Astrocyte (in vitro differentiated cells and primary cell): ENCODE data around the gene PCSK5. TPM values are rescaled to one million over a fixed set of nuclear protein-coding genes. Genes with fewer than 3 reads are reported as not detected.

Experiments used
- DNase-seq: peaks from one replicate; pipeline ENCODE4 v3.0.0-alpha.2; 2010; ENCODE audit warnings: low read depth
- FAIRE-seq: peaks from 2 replicates; lab custom pipeline; 2011; peaks lifted over from hg19 to GRCh38; lab: Jason Lieb, UNC
- H2AFZ ChIP-seq: 2 replicates; pipeline ENCODE4 v1.6.0; 2012; ENCODE audit warnings: low read depth, low read length, inconsistent platforms
- H3K27ac ChIP-seq: 2 replicates; pipeline ENCODE4 v1.5.1; 2011; ENCODE audit warnings: low read depth, low read length, inconsistent platforms
- H3K27me3 ChIP-seq: 2 replicates; pipeline ENCODE4 v1.6.0; 2011; ENCODE audit warnings: low read length, inconsistent platforms; ENCODE audit not compliant: insufficient read depth
- H3K36me3 ChIP-seq: 2 replicates; pipeline ENCODE4 v1.5.1; 2011; ENCODE audit warnings: low read length, inconsistent platforms; ENCODE audit not compliant: insufficient read depth
- H3K4me1 ChIP-seq: 2 replicates; pipeline ENCODE4 v1.5.1; 2011; ENCODE audit warnings: low read length, inconsistent platforms; ENCODE audit not compliant: insufficient read depth
- H3K4me2 ChIP-seq: 2 replicates; pipeline ENCODE4 v1.6.0; 2012; ENCODE audit warnings: low read length, inconsistent platforms
- H3K4me3 ChIP-seq: 2 replicates; pipeline ENCODE4 v1.5.1; 2011; ENCODE audit warnings: low read depth, mild to moderate bottlenecking, low read length, inconsistent platforms; ENCODE audit not compliant: insufficient read depth
- H3K79me2 ChIP-seq: 2 replicates; pipeline ENCODE4 v1.6.0; 2012; ENCODE audit warnings: mild to moderate bottlenecking, low read length, inconsistent platforms; ENCODE audit not compliant: insufficient read depth
- H3K9ac ChIP-seq: 2 replicates; pipeline ENCODE4 v1.6.0; 2012; ENCODE audit warnings: mild to moderate bottlenecking, low read length, inconsistent platforms
- H3K9me3 ChIP-seq: 2 replicates; pipeline ENCODE4 v1.5.1; 2012; ENCODE audit warnings: low read depth, mild to moderate bottlenecking, low read length, inconsistent platforms; ENCODE audit not compliant: insufficient read depth
- H4K20me1 ChIP-seq: 2 replicates; pipeline ENCODE4 v1.6.0; 2012; ENCODE audit warnings: low read length, inconsistent platforms; ENCODE audit not compliant: insufficient read depth
- H3K27ac Mint-ChIP-seq: one replicate; pipeline ENCODE4 v1.8.0; 2021; ENCODE audit warnings: mild to moderate bottlenecking, mixed read lengths; ENCODE audit not compliant: unreplicated experiment
- H3K27me3 Mint-ChIP-seq: one replicate; pipeline ENCODE4 v1.8.0; 2021; ENCODE audit warnings: low read depth, mixed read lengths; ENCODE audit not compliant: unreplicated experiment
- H3K36me3 Mint-ChIP-seq: one replicate; pipeline ENCODE4 v1.8.0; 2021; ENCODE audit warnings: low read depth, mixed read lengths; ENCODE audit not compliant: unreplicated experiment
- H3K4me1 Mint-ChIP-seq: one replicate; pipeline ENCODE4 v1.8.0; 2021; ENCODE audit warnings: low read depth, mixed read lengths; ENCODE audit not compliant: unreplicated experiment
- H3K4me3 Mint-ChIP-seq: one replicate; pipeline ENCODE4 v1.8.0; 2021; ENCODE audit warnings: mild to moderate bottlenecking, moderate library complexity, mixed read lengths; ENCODE audit not compliant: unreplicated experiment
- H3K9me3 Mint-ChIP-seq: one replicate; pipeline ENCODE4 v1.8.0; 2021; ENCODE audit warnings: mild to moderate bottlenecking, mixed read lengths; ENCODE audit not compliant: unreplicated experiment
- CTCF ChIP-seq: IDR thresholded peaks from 2 replicates; pipeline ENCODE4 v1.5.1; 2011; ENCODE audit warnings: low read depth, mild to moderate bottlenecking, inconsistent platforms, low read length, moderate library complexity; ENCODE audit not compliant: insufficient read depth
- EZH2 ChIP-seq: IDR thresholded peaks from 2 replicates; pipeline ENCODE4 v1.6.1; 2012; ENCODE audit warnings: mild to moderate bottlenecking, low read length, inconsistent platforms; ENCODE audit not compliant: insufficient read depth
- total RNA-seq: library from RNA; stranded (reverse); gene quantifications from 2 replicates; pipeline ENCODE4 v1.2.1, GENCODE V29; 2021

Gene PCSK5
- total RNA-seq, 1 donor from 2014 or later, result 13.1 TPM

- TF ChIP-seq EZH2, result no peak
- TF ChIP-seq CTCF, result no peak
- no peaks in the 10 kb centered on the region for H3K27me3 ChIP-seq
- H2AFZ ChIP-seq, result no peak overlapping the region
- no peaks in the 10 kb centered on the region for H3K9me3 ChIP-seq
- no peaks in the 10 kb centered on the region for H4K20me1 ChIP-seq
- H3K4me2 ChIP-seq, result no peak overlapping the region
- no peaks in the 10 kb centered on the region for H3K79me2 ChIP-seq
- no peaks in the 10 kb centered on the region for H3K27me3 Mint-ChIP-seq
- FAIRE-seq (no peak), DNase-seq (no peak)
- no peak overlapping the region for H3K27ac Mint-ChIP-seq
- H3K36me3 Mint-ChIP-seq, result no peaks in the 10 kb centered on the region
- H3K36me3 ChIP-seq, result no peaks in the 10 kb centered on the region
- H3K9ac ChIP-seq, result no peak overlapping the region
- H3K4me1 ChIP-seq, result no peaks in the 10 kb centered on the region
- no peak overlapping the region for H3K4me3 ChIP-seq
- no peak overlapping the region for H3K4me3 Mint-ChIP-seq
- H3K9me3 Mint-ChIP-seq, result no peaks in the 10 kb centered on the region
- H3K27ac ChIP-seq, result no peak overlapping the region
- H3K4me1 Mint-ChIP-seq, result no peaks in the 10 kb centered on the region
These were observed 112.6 kb downstream of the PCSK5 start for GRCh38 chr9:76003041-76003440.

- Histone ChIP-seq H3K4me1 (no peaks in the 10 kb centered on the region), H3K4me3 (no peak overlapping the region), H3K4me2 (no peak overlapping the region), H3K36me3 (no peaks in the 10 kb centered on the region), H3K9ac (no peak overlapping the region), H3K79me2 (no peaks in the 10 kb centered on the region), H3K9me3 (no peaks in the 10 kb centered on the region), H3K27me3 (no peaks in the 10 kb centered on the region), H2AFZ (no peak overlapping the region), H3K27ac (no peak overlapping the region), H4K20me1 (no peaks in the 10 kb centered on the region)
- TF ChIP-seq EZH2 (no peak), CTCF (no peak)
- no peak overlapping the region for H3K27ac Mint-ChIP-seq
- H3K4me1 Mint-ChIP-seq, result no peaks in the 10 kb centered on the region
- FAIRE-seq (no peak), DNase-seq (no peak)
- no peaks in the 10 kb centered on the region for H3K27me3 Mint-ChIP-seq
- no peak overlapping the region for H3K4me3 Mint-ChIP-seq
- no peaks in the 10 kb centered on the region for H3K36me3 Mint-ChIP-seq
- no peaks in the 10 kb centered on the region for H3K9me3 Mint-ChIP-seq
These were observed 114.1 kb downstream of the PCSK5 start for GRCh38 chr9:76004526-76004925.

- Histone ChIP-seq H3K4me1 (no peaks in the 10 kb centered on the region), H3K9ac (no peak overlapping the region)
- FAIRE-seq, result no peak
These were observed 117.5 kb downstream of the PCSK5 start for GRCh38 chr9:76007935-76008334.

More at GRCh38 chr9:76007935-76008334, 117.5 kb downstream of the PCSK5 start:
- Histone ChIP-seq H4K20me1 (no peaks in the 10 kb centered on the region), H3K79me2 (no peaks in the 10 kb centered on the region), H3K9me3 (no peaks in the 10 kb centered on the region), H3K4me2 (no peak overlapping the region), H3K4me3 (no peak overlapping the region), H3K27ac (no peak overlapping the region), H3K27me3 (no peaks in the 10 kb centered on the region), H2AFZ (no peak overlapping the region), H3K36me3 (no peaks in the 10 kb centered on the region)
- H3K4me3 Mint-ChIP-seq, result no peak overlapping the region
- no peak overlapping the region for H3K27ac Mint-ChIP-seq
- TF ChIP-seq CTCF, result no peak
- TF ChIP-seq EZH2, result no peak
- no peaks in the 10 kb centered on the region for H3K36me3 Mint-ChIP-seq
- no peaks in the 10 kb centered on the region for H3K27me3 Mint-ChIP-seq
- no peaks in the 10 kb centered on the region for H3K4me1 Mint-ChIP-seq
- DNase-seq, result no peak
- no peaks in the 10 kb centered on the region for H3K9me3 Mint-ChIP-seq
